ENCODE data around the gene FREM1. TPM values are rescaled to one million over a fixed set of nuclear protein-coding genes. Genes with fewer than 3 reads are reported as not detected.

The FREM1 gene
- total RNA-seq, 1 donor from 2014 or later = 0.85 TPM

DNA sequence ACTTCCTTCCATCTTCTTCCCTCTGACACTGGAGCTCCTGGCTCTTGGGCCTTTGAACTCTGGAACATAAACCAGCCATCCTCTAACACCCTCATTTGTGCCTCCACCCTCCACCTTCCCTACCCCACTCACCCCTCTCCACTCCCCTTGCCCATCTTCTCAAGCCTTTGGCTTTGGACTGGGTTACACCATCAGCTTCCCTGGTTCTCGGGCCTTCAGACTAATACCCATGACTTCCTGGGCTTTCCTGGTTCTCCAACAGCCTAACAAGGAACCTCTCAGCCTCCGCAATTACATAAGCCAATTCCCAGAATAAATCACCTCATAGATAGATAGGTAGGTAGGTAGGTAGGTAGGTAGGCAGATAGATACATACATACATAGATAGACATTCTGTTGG, 67.1 kb downstream of the FREM1 start:
- no peak for DNase-seq (ENCODE audit: low spot score in 2 of 2)
- Histone ChIP-seq H3K27me3 (no peaks in the 10 kb centered on the region), H3K4me1 (no peaks in the 10 kb centered on the region), H3K9me3 (no peaks in the 10 kb centered on the region), H3K36me3 (peaks cover 0 to 9% of the 10 kb centered on the region in 2 donors), H3K27ac (no peak overlapping the region), H3K4me3 (no peak overlapping the region)
- intact Hi-C loops (cut with DNase I) = no loop called here
- TF ChIP-seq, protein P1, sequence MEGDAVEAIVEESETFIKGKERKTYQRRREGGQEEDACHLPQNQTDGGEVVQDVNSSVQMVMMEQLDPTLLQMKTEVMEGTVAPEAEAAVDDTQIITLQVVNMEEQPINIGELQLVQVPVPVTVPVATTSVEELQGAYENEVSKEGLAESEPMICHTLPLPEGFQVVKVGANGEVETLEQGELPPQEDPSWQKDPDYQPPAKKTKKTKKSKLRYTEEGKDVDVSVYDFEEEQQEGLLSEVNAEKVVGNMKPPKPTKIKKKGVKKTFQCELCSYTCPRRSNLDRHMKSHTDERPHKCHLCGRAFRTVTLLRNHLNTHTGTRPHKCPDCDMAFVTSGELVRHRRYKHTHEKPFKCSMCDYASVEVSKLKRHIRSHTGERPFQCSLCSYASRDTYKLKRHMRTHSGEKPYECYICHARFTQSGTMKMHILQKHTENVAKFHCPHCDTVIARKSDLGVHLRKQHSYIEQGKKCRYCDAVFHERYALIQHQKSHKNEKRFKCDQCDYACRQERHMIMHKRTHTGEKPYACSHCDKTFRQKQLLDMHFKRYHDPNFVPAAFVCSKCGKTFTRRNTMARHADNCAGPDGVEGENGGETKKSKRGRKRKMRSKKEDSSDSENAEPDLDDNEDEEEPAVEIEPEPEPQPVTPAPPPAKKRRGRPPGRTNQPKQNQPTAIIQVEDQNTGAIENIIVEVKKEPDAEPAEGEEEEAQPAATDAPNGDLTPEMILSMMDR (IDR thresholded peaks at IDR 0.05) = no peak

DNA sequence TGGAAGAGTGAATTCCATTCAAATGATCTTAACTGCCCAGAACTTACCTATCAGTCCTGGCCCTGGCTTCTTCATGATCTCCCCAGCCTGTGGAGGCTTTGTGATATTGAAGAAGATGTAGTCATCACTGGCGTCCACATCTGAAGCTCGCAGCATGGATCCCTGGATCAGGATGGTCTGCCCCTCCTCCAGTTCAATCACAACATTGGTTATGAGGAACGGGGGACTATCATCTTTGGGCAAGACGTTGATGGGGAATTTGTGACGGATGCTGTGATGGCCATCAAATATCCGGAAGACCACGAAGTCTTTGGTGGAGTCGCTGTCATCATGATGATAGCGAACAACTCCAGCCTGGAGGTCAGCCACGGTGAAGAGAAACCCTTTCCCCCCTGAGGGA, 68.0 kb downstream of the FREM1 start:
- TF ChIP-seq, protein P1 (IDR thresholded peaks at IDR 0.05) = no peak
- no peaks in the 10 kb centered on the region for H3K9me3 ChIP-seq
- intact Hi-C loops (cut with DNase I) = no loop called here

DNA sequence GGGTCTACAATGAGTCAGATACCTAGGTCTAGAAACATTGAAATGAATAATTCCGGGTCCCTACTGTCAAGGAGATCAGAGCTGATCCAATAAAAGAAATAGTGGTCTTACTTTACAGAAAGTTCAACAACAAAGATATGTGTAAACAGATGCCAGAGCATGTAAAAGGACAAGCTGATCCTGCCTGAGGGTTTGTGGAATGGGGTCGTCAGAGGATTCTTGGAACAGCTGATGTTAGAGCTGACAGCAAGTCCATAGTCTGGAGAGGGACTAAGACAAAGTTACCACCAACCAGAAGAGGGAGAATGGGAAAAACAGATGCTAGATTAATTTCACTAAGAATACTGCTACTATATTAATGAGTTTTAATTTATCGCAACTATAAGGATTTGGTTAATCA, 71.5 kb downstream of the FREM1 start:
- intact Hi-C loops (cut with DNase I) = no loop called here
- Histone ChIP-seq H3K27me3 (no peaks in the 10 kb centered on the region), H3K27ac (no peak overlapping the region), H3K4me1 (no peaks in the 10 kb centered on the region), H3K36me3 (peaks cover 0 to 3% of the 10 kb centered on the region in 2 donors), H3K9me3 (no peaks in the 10 kb centered on the region), H3K4me3 (no peak overlapping the region)
- TF ChIP-seq, protein P1 (IDR thresholded peaks at IDR 0.05) = no peak
- no peak for DNase-seq (ENCODE audit: low spot score in 2 of 2)

More for the DNA sequence above, 68.0 kb downstream of the FREM1 start:
- Histone ChIP-seq H3K27me3 (no peaks in the 10 kb centered on the region), H3K4me1 (no peaks in the 10 kb centered on the region), H3K27ac (no peak overlapping the region), H3K4me3 (no peak overlapping the region), H3K36me3 (peaks cover 0 to 9% of the 10 kb centered on the region in 2 donors)
- no peak for DNase-seq (ENCODE audit: low spot score in 2 of 2)

DNA sequence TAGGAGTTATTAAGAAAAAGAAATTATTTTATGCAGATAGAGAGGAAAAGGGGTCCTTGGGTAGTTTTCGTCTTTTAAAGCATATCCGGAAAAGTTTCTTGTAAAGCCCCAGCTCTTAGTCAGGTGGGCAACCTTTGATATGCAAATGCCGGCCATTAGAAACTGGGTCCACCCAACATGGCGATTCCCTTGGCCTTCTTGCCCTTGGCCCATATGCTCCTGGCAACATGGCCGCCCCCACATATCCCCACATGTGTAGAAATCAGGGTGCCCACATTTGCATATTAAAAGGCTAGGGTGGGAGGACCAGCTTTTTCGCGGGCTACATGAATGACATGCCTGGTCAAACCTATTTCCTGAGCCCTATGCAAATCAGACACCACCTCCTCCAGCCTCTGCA, 73.3 kb downstream of the FREM1 start:
- Histone ChIP-seq H3K27ac (no peak overlapping the region), H3K4me3 (no peak overlapping the region), H3K9me3 (no peaks in the 10 kb centered on the region), H3K4me1 (no peaks in the 10 kb centered on the region), H3K27me3 (no peaks in the 10 kb centered on the region), H3K36me3 (peaks cover 0 to 9% of the 10 kb centered on the region in 2 donors)
- TF ChIP-seq, protein P1 (IDR thresholded peaks at IDR 0.05) = no peak
- intact Hi-C loops (cut with DNase I) = no loop called here
- DNase-seq (ENCODE audit: low spot score in 2 of 2) = no peak

DNA sequence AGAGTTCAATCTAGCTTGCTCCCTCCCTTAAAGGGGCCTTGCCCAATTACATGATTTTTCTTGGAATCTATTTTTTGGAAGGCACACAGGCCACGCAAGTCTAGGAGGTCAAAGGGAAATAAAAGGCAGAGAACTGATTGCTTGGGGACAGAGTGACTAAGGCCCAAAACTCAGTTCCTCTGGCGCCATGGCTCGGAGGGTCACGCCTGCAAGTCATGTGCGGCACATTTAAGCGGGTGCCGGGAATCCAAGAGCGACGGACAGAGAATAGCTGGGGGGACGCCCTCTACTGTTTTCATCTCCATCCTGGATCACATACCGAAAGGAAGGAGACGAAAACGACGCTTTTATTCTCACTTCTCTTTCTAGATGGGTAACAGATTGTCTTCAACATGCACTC, 78.6 kb downstream of the FREM1 start:
- H3K4me1 ChIP-seq = no peaks in the 10 kb centered on the region
- TF ChIP-seq, protein P1 (IDR thresholded peaks at IDR 0.05) = no peak
- no peaks in the 10 kb centered on the region for H3K27me3 ChIP-seq
- intact Hi-C loops (cut with DNase I) = no loop called here
- no peaks in the 10 kb centered on the region for H3K9me3 ChIP-seq
- H3K4me3 ChIP-seq = no peak overlapping the region
- DNase-seq (ENCODE audit: low spot score in 2 of 2) = no peak
- H3K36me3 ChIP-seq = peaks cover 0 to 6% of the 10 kb centered on the region in 2 donors
- H3K27ac ChIP-seq = no peak overlapping the region

DNA sequence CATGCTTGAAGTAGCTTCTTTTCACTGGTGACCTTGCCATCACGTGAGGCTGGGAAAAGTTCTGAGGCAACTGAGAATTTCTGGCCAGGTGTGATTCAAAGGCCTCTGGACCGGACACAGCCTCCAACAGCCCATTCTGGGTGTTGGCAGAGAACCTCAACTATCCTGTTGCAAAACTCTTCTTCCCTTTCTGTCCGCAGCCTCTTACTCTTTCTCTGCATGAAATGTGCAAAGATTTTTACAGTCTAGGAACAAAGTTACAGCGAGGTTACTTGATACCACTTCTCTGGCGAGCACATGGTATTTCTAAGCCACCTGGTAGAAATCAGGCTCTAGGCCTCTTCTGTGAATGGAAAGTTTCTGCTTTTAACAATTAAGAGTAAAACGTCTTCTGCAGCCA, 79.2 kb downstream of the FREM1 start:
- intact Hi-C loops (cut with DNase I) = no loop called here
- H3K27me3 ChIP-seq = no peaks in the 10 kb centered on the region
- TF ChIP-seq, protein P1 (IDR thresholded peaks at IDR 0.05) = no peak

More for the DNA sequence above, 79.2 kb downstream of the FREM1 start:
- no peak overlapping the region for H3K4me3 ChIP-seq
- no peak overlapping the region for H3K27ac ChIP-seq
- H3K4me1 ChIP-seq = no peaks in the 10 kb centered on the region
- H3K36me3 ChIP-seq = peaks cover 0 to 6% of the 10 kb centered on the region in 2 donors
- DNase-seq (ENCODE audit: low spot score in 2 of 2) = no peak
- no peaks in the 10 kb centered on the region for H3K9me3 ChIP-seq

Data from ascending aorta (tissue), 2 donors.